Osteoblast (primary cell): ENCODE results near the gene PPP1R3F. TPM values are rescaled to one million over a fixed set of nuclear protein-coding genes. Genes with fewer than 3 reads are reported as not detected.
"Not testable (repeated sequence)": the region's sequence is repeated elsewhere in the genome, so short reads cannot be mapped to it uniquely, and the experiment has no call there.

ENCODE experiments used
- DNase-seq: peaks from one replicate; pipeline ENCODE4 v3.0.0; 2011; ENCODE audit warnings: low spot score, mixed read lengths; ENCODE audit not compliant: insufficient read length; ENCODE audit errors: missing footprints
- H2AFZ ChIP-seq: 2 replicates; pipeline ENCODE4 v1.6.0; 2011; ENCODE audit warnings: mild to moderate bottlenecking, low read length
- H3K27ac ChIP-seq: 2 replicates; pipeline ENCODE4 v1.5.1; 2011; ENCODE audit warnings: mild to moderate bottlenecking, low read depth, low read length, moderate library complexity
- H3K27me3 ChIP-seq: 2 replicates; pipeline ENCODE4 v1.6.0; 2012; ENCODE audit warnings: mild to moderate bottlenecking, control low read depth, inconsistent platforms, low read length, moderate library complexity; ENCODE audit not compliant: insufficient read depth
- H3K36me3 ChIP-seq: 2 replicates; pipeline ENCODE4 v1.5.1; 2011; ENCODE audit warnings: mild to moderate bottlenecking, low read length, control low read depth, moderate library complexity; ENCODE audit not compliant: insufficient read depth
- H3K4me1 ChIP-seq: 2 replicates; pipeline ENCODE4 v1.5.1; 2011; ENCODE audit warnings: mild to moderate bottlenecking, low read length, control low read depth, moderate library complexity; ENCODE audit not compliant: insufficient read depth
- H3K4me2 ChIP-seq: 2 replicates; pipeline ENCODE4 v1.6.0; 2011; ENCODE audit warnings: mild to moderate bottlenecking, low read length; ENCODE audit not compliant: insufficient read depth
- H3K4me3 ChIP-seq: fragments of 200-600 bp; sonication (generic); 3 replicates; pipeline ENCODE4 v1.5.1; 2012; ENCODE audit warnings: mild to moderate bottlenecking, low read length, inconsistent platforms; ENCODE audit not compliant: insufficient read depth
- H3K79me2 ChIP-seq: 2 replicates; pipeline ENCODE4 v1.6.0; 2012; ENCODE audit warnings: mild to moderate bottlenecking, low read length, control low read depth, inconsistent platforms; ENCODE audit not compliant: insufficient read depth
- H3K9me3 ChIP-seq: 2 replicates; pipeline ENCODE4 v1.5.1; 2011; ENCODE audit warnings: low read depth, low read length, control low read depth
- H4K20me1 ChIP-seq: 2 replicates; pipeline ENCODE4 v1.6.0; 2012; ENCODE audit warnings: mild to moderate bottlenecking, low read length, control low read depth; ENCODE audit not compliant: insufficient read depth
- total RNA-seq: library from RNA; depleted of rRNA; stranded (reverse); fragments of >200 nt; gene quantifications from 2 replicates; pipeline ENCODE4 v1.2.3, GENCODE V29; 2012
- TF ChIP-seq, protein P1 (sequence below): IDR thresholded peaks from 2 replicates; pipeline ENCODE4 v1.5.1; 2011; ENCODE audit warnings: mild to moderate bottlenecking, low read depth, low read length, moderate library complexity; ENCODE audit errors: extremely low read depth

The PPP1R3F gene
- total RNA-seq, 1 donor: 4.0 TPM

- Histone ChIP-seq H3K27ac (no peak overlapping the region), H3K4me3 (no peak overlapping the region), H3K79me2 (no peaks in the 10 kb centered on the region), H3K4me1 (no peaks in the 10 kb centered on the region), H3K36me3 (no peaks in the 10 kb centered on the region), H3K9me3 (no peaks in the 10 kb centered on the region), H4K20me1 (no peaks in the 10 kb centered on the region), H3K4me2 (no peak overlapping the region), H2AFZ (no peak overlapping the region), H3K27me3 (no peaks in the 10 kb centered on the region)
- no peak for DNase-seq
- TF ChIP-seq, protein P1, sequence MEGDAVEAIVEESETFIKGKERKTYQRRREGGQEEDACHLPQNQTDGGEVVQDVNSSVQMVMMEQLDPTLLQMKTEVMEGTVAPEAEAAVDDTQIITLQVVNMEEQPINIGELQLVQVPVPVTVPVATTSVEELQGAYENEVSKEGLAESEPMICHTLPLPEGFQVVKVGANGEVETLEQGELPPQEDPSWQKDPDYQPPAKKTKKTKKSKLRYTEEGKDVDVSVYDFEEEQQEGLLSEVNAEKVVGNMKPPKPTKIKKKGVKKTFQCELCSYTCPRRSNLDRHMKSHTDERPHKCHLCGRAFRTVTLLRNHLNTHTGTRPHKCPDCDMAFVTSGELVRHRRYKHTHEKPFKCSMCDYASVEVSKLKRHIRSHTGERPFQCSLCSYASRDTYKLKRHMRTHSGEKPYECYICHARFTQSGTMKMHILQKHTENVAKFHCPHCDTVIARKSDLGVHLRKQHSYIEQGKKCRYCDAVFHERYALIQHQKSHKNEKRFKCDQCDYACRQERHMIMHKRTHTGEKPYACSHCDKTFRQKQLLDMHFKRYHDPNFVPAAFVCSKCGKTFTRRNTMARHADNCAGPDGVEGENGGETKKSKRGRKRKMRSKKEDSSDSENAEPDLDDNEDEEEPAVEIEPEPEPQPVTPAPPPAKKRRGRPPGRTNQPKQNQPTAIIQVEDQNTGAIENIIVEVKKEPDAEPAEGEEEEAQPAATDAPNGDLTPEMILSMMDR: no peak
Observed at GRCh38 chrX:49316085-49316484, 46.5 kb downstream of the PPP1R3F start.

GRCh38 chrX:49321737-49322136 lies 52.1 kb downstream of the PPP1R3F start, which contains the start of gene GAGE12J:
Gene GAGE12J, plus strand, starts transcription at chrX:49322037. Its CDS starts 1,157 bp downstream, at chrX:49323194.
- not testable (repeated sequence) for H3K27me3 ChIP-seq, DNase-seq, H3K36me3 ChIP-seq, H3K79me2 ChIP-seq, H3K4me2 ChIP-seq, H3K9me3 ChIP-seq, H3K4me3 ChIP-seq, H3K27ac ChIP-seq, H2AFZ ChIP-seq, H3K4me1 ChIP-seq, H4K20me1 ChIP-seq

- DNase-seq, H3K36me3 ChIP-seq, H4K20me1 ChIP-seq, H3K9me3 ChIP-seq, H3K79me2 ChIP-seq, H2AFZ ChIP-seq, H3K4me1 ChIP-seq, H3K27me3 ChIP-seq, H3K27ac ChIP-seq, H3K4me2 ChIP-seq, H3K4me3 ChIP-seq: not testable (repeated sequence)
Observed at GRCh38 chrX:49322266-49322665, 52.7 kb downstream of the PPP1R3F start.

DNA sequence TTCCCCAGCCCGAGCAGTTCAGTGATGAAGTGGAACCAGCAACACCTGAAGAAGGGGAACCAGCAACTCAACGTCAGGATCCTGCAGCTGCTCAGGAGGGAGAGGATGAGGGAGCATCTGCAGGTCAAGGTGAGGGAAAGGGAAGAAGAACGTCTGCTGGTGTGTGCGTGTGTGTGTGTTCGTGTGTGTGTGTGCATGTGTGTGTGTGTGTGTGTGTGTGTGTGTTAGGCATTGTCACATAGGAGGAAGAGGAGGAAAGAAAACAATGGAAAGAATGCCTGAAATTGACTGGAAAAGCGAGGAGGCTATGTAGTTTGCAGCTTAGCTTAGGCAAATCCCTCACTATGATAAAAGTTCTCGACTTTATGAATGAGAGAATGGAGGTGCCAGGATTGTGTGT lies 54.1 kb downstream of the PPP1R3F start:
- not testable (repeated sequence) for H3K9me3 ChIP-seq, H3K79me2 ChIP-seq, DNase-seq, H3K27me3 ChIP-seq, H3K27ac ChIP-seq, H3K4me2 ChIP-seq, H3K4me1 ChIP-seq, H2AFZ ChIP-seq, H3K36me3 ChIP-seq, H3K4me3 ChIP-seq, H4K20me1 ChIP-seq

DNA sequence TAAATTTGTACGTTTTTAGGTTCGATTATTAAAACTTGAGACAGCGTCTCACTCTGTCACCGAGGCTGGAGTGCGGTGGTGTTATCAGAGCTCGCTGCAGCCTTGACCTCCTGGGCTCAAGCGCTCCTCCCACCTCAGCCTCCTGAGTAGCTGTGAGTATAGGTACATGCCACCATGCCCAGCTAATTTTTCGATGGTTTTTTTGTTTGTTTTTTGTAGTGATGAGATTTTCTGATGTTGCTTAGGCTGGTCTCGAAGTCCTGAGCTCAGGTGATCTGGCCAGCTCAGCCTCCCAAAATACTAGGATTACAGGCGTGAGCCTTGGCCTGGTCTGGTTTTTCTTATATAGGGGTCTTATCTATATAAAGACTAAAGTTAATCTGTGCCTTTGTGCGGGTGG lies 60.8 kb downstream of the PPP1R3F start:
- not testable (repeated sequence) for H3K27me3 ChIP-seq, H3K4me1 ChIP-seq, H3K36me3 ChIP-seq, H4K20me1 ChIP-seq, DNase-seq, H3K9me3 ChIP-seq, H3K4me3 ChIP-seq, H3K79me2 ChIP-seq, H3K27ac ChIP-seq, H2AFZ ChIP-seq, H3K4me2 ChIP-seq

DNA sequence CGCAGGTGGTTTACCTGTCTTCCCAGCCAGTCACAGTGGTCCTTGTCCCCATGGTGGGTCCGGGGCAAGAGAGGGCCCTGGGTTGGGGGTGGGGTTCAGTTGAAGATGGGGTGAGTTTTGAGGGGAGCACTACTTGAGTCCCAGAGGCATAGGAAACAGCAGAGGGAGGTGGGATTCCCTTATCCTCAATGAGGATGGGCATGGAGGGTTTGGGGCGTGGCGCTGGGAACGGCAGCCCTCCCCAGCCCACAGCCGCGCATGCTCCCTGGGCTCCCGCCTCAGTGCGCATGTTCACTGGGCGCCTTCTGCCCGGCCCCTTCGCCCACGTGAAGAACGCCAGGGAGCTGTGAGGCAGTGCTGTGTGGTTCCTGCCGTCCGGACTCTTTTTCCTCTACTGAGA lies 61.7 kb downstream of the PPP1R3F start, which contains the start of gene GAGE13:
Gene GAGE13 (plus strand): TSS at position 301 of the 400 bp plus-strand sequence. CDS start 1,156 bp downstream, outside the sequence.
- not testable (repeated sequence) for H4K20me1 ChIP-seq, H2AFZ ChIP-seq, H3K27me3 ChIP-seq, H3K27ac ChIP-seq, H3K9me3 ChIP-seq, H3K79me2 ChIP-seq, H3K4me3 ChIP-seq, H3K4me1 ChIP-seq, H3K36me3 ChIP-seq, DNase-seq, H3K4me2 ChIP-seq

DNA sequence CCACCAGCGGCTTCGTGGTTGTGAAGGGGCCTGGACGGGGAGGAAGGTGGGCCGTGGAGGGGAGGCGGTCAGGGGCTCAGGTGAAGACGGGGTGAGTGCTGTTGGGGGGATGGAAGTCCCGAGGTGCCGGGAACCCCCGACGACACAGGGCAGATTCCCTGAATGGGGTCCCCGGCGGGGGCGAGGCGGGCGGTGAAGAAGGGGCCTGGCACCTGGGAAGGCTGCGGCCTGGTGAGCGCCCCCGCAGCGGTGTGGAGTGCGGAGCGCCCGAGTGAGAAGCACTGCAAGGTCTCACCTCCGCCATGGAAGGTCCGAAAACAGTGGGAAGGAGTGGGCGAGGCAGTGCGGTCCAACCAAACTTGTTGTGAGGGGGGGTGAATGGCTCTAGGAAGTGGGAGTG lies 62.2 kb downstream of the PPP1R3F start:
- not testable (repeated sequence) for H3K27ac ChIP-seq, H4K20me1 ChIP-seq, H2AFZ ChIP-seq, H3K9me3 ChIP-seq, H3K79me2 ChIP-seq, H3K36me3 ChIP-seq, H3K27me3 ChIP-seq, H3K4me3 ChIP-seq, H3K4me1 ChIP-seq, H3K4me2 ChIP-seq, DNase-seq
